Upper lobe of left lung (tissue), 6 donors: ENCODE results near the gene MYL12A. TPM values are rescaled to one million over a fixed set of nuclear protein-coding genes. Genes with fewer than 3 reads are reported as not detected.

Experiments
- ATAC-seq, 2 donors: fragments of 200-7000 bp; cut with Tn5 transposase; one replicate each; pipeline ENCODE4 v1.9.1; 2022; ENCODE audit warnings: mild to moderate bottlenecking in 2 of 2, moderate library complexity in 2 of 2; ENCODE audit not compliant: low FRiP score in 2 of 2
- DNase-seq, 2 donors: peaks; one replicate each; pipeline ENCODE4 v3.0.0-alpha.2; 2019 to 2020
- H3K27ac ChIP-seq, 4 donors: fragments of 200-600 bp; sonication (generic); one replicate each; pipeline ENCODE4 v1.5.1; 2016 to 2019
- H3K27me3 ChIP-seq, 4 donors: fragments of 200-600 bp; sonication (generic); one replicate each; pipeline ENCODE4 v1.5.1; 2017 to 2019
- H3K36me3 ChIP-seq, 4 donors: fragments of 200-600 bp; sonication (generic); one replicate each; pipeline ENCODE4 v1.5.1; 2016 to 2019
- H3K4me1 ChIP-seq, 4 donors: fragments of 200-600 bp; sonication (generic); one replicate each; pipeline ENCODE4 v1.5.1; 2018 to 2019
- H3K4me3 ChIP-seq, 4 donors: fragments of 200-600 bp; sonication (generic); one replicate each; pipeline ENCODE4 v1.5.1; 2017 to 2019; ENCODE audit warnings: mild to moderate bottlenecking in 2 of 4, moderate library complexity in 1 of 4
- H3K9me3 ChIP-seq, 4 donors: fragments of 200-600 bp; sonication (generic); one replicate each; pipeline ENCODE4 v1.5.1; 2018 to 2019
- CTCF ChIP-seq, 6 experiments: fragments of 450-650 bp in 4 of 6; fragments of 200-600 bp in 2 of 6; sonication (generic) in 2 of 6; IDR thresholded peaks; one replicate each; pipeline ENCODE4 v1.5.1; 2016 to 2019; ENCODE audit warnings: antibody characterized with exemption in 6 of 6
- EP300 ChIP-seq, 4 donors: sonication (generic); formaldehyde crosslinking; IDR thresholded peaks; one replicate each; pipeline ENCODE4 v1.5.1; 2017; ENCODE audit warnings: antibody characterized with exemption in 4 of 4, control low read depth in 2 of 4
- POLR2A ChIP-seq, 4 donors: fragments of 450-650 bp; IDR thresholded peaks; one replicate each; pipeline ENCODE4 v1.5.1; 2016 to 2017; ENCODE audit warnings: antibody characterized with exemption in 4 of 4, mild to moderate bottlenecking in 2 of 4
- POLR2AphosphoS5 ChIP-seq, 2 donors: sonication (generic); formaldehyde crosslinking; IDR thresholded peaks; one replicate each; pipeline ENCODE4 v1.5.1; 2017; ENCODE audit warnings: antibody characterized with exemption in 2 of 2
- WGBS, 2 donors: methylation state at CpG; one replicate each; pipeline ENCODE4 v1.1.5; 2017 to 2018; 5-methylcytosine and 5-hydroxymethylcytosine counted together
- total RNA-seq, 6 donors: library from RNA; depleted of rRNA in 4 of 6; stranded (reverse); fragments of >200 nt in 4 of 6; gene quantifications; one replicate each; pipeline versions ENCODE4 v1.1.0 to v1.2.1, GENCODE V29; 2016 to 2021
- donor health status: DM: no; HTN: no; CAD: no; lungs with moderate emphysema.
- donor health status: DM: no; HTN: yes; CAD: no; lungs with severe emphysema.

MYL12A gene
- total RNA-seq, 6 donors from 2014 or later = 184 to 702 (median 558) TPM

- DNase-seq = no peak
- H3K4me1 ChIP-seq = peaks cover 41 to 58% (median 46%) of the 10 kb centered on the region in 4 donors
- H3K4me3 ChIP-seq = peak overlapping the region; percentile 73 to 97 (median 90)
- no peak for TF ChIP-seq POLR2A (IDR thresholded peaks at IDR 0.05)
- TF ChIP-seq EP300 (IDR thresholded peaks at IDR 0.05) = no peak
- TF ChIP-seq POLR2AphosphoS5 (IDR thresholded peaks at IDR 0.05) = no peak
- no peak for TF ChIP-seq CTCF (IDR thresholded peaks at IDR 0.05)
- H3K27ac ChIP-seq = peak overlapping the region; percentile 97 to 100 (median 100)
- ATAC-seq = peak in 1 of 2 donors; percentile 1
- WGBS, 2 donors = 0% methylated on average over 19 of the region's 22 CpGs
- no peaks in the 10 kb centered on the region for H3K9me3 ChIP-seq
- no peaks in the 10 kb centered on the region for H3K27me3 ChIP-seq
- peaks cover 0 to 18% (median under 1%) of the 10 kb centered on the region in 4 donors for H3K36me3 ChIP-seq
Observed at GRCh38 chr18:3248062-3248657, 559 bp downstream of the MYL12A start.

GRCh38 chr18:3248658-3249359 lies 1.2 kb downstream of the MYL12A start:
- 7% methylated on average over 9 of the region's 9 CpGs for WGBS, 2 donors
- peaks cover 44 to 65% (median 51%) of the 10 kb centered on the region in 4 donors for H3K4me1 ChIP-seq
- peak overlapping the region; percentile 97 to 100 (median 100) for H3K27ac ChIP-seq
- H3K9me3 ChIP-seq = no peaks in the 10 kb centered on the region
- H3K27me3 ChIP-seq = no peaks in the 10 kb centered on the region
- H3K36me3 ChIP-seq = peaks cover 2 to 24% (median 6%) of the 10 kb centered on the region in 4 donors
- TF ChIP-seq POLR2AphosphoS5 (IDR thresholded peaks at IDR 0.05) (peak; percentile 16 to 52), POLR2A (IDR thresholded peaks at IDR 0.05) (peak in 1 of 4 donors; percentile 48), EP300 (IDR thresholded peaks at IDR 0.05) (peak in 2 of 4 donors; percentile 14 to 66), CTCF (IDR thresholded peaks at IDR 0.05) (no peak)
- DNase-seq (peak in 1 of 2 donors; percentile 50), ATAC-seq (no peak)
- peak overlapping the region; percentile 73 to 97 (median 90) for H3K4me3 ChIP-seq

- DNase-seq = no peak
- H3K27me3 ChIP-seq = no peaks in the 10 kb centered on the region
- no peak for ATAC-seq
- H3K4me1 ChIP-seq = peaks cover 43 to 77% (median 51%) of the 10 kb centered on the region in 4 donors
- TF ChIP-seq EP300 (IDR thresholded peaks at IDR 0.05) (no peak), CTCF (IDR thresholded peaks at IDR 0.05) (no peak), POLR2AphosphoS5 (IDR thresholded peaks at IDR 0.05) (no peak), POLR2A (IDR thresholded peaks at IDR 0.05) (no peak)
- H3K27ac ChIP-seq = peak overlapping the region; percentile 97 to 100 (median 100)
- WGBS, 2 donors = 31 to 36% methylated on average over 6 of the region's 6 CpGs
- H3K9me3 ChIP-seq = no peaks in the 10 kb centered on the region
- peak overlapping the region in 2 of 4 donors; percentile 73 to 84 for H3K4me3 ChIP-seq
- H3K36me3 ChIP-seq = peaks cover 16 to 41% (median 22%) of the 10 kb centered on the region in 4 donors
Observed at GRCh38 chr18:3250237-3251107, 2.9 kb downstream of the MYL12A start.

DNA sequence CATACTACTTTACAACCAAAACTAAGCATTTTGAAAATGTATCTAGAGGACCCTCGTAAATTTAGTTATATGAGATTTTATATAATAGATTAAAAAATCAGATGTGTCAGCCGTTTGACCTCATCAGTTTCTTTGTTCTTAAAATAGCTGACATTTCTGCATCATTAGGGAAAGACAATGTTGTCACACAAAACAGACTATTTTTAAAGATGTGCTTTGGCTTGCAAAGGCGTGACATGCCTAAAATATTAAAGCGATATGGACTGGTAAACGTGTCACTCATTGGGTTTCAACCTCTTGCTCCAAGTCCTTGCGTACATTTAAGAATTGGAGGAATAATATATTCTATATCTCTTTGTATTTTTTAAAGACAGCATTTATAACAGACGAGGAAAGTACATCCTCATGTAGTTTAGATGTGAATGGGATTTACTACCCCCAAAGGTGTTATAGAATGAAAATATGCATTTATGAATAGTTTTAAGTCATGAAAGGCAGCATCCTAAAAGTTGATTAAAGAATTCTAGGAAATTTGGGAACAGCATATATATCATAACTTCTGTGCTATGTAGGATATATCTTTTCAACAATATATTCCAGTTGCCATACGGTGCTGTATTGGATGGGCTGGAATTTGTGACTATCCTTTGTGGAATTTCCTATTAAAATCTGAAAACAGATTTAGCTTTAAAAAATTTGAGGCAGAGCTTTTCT lies 3.8 kb downstream of the MYL12A start:
- WGBS, 2 donors = 61 to 72% methylated on average over 8 of the region's 8 CpGs
- H3K36me3 ChIP-seq = peaks cover 19 to 50% (median 31%) of the 10 kb centered on the region in 4 donors
- H3K27me3 ChIP-seq = no peaks in the 10 kb centered on the region
- H3K9me3 ChIP-seq = no peaks in the 10 kb centered on the region
- no peak for DNase-seq
- peaks cover 48 to 75% (median 53%) of the 10 kb centered on the region in 4 donors for H3K4me1 ChIP-seq
- no peak for ATAC-seq
- H3K27ac ChIP-seq = peak overlapping the region; percentile 3 to 100 (median 100)
- no peak for TF ChIP-seq POLR2A (IDR thresholded peaks at IDR 0.05)
- no peak for TF ChIP-seq POLR2AphosphoS5 (IDR thresholded peaks at IDR 0.05)
- TF ChIP-seq EP300 (IDR thresholded peaks at IDR 0.05) = no peak
- TF ChIP-seq CTCF (IDR thresholded peaks at IDR 0.05) = no peak
- peak overlapping the region in 1 of 4 donors; percentile 3 for H3K4me3 ChIP-seq
